Activated naive CD4-positive, alpha-beta T cell treated with anti-CD3 and anti-CD28 coated beads for 36 hours (primary cell): ENCODE data around the gene TPRG1. TPM values are rescaled to one million over a fixed set of nuclear protein-coding genes. Genes with fewer than 3 reads are reported as not detected.

Experiments
- CTCF ChIA-PET: fragments of 350-600 bp; sonication (Branson Sonifier 250); formaldehyde crosslinking; loops from one replicate; lab custom pipeline; 2021; ENCODE audit warnings: antibody characterized with exemption; lab: Charles Lee
- DNase-seq: peaks from one replicate; pipeline ENCODE4 v3.0.0-alpha.2; 2020
- H3K27ac Mint-ChIP-seq: one replicate; pipeline ENCODE4 v1.8.0; 2021; ENCODE audit warnings: mild to moderate bottlenecking, mixed read lengths
- H3K27me3 Mint-ChIP-seq: one replicate; pipeline ENCODE4 v1.8.0; 2021; ENCODE audit warnings: low read depth, mixed read lengths
- H3K36me3 Mint-ChIP-seq: one replicate; pipeline ENCODE4 v1.8.0; 2021; ENCODE audit warnings: low read depth, mixed read lengths
- H3K4me1 Mint-ChIP-seq: one replicate; pipeline ENCODE4 v1.8.0; 2021; ENCODE audit warnings: low read depth, mixed read lengths
- H3K4me3 Mint-ChIP-seq: one replicate; pipeline ENCODE4 v1.8.0; 2021; ENCODE audit warnings: mild to moderate bottlenecking, moderate library complexity, mixed read lengths
- H3K9me3 Mint-ChIP-seq: one replicate; pipeline ENCODE4 v1.8.0; 2021; ENCODE audit warnings: mixed read lengths
- intact Hi-C: fragments of 100-400 bp; cut with micrococcal nuclease; formaldehyde crosslinking; loops from one replicate; pipeline ENCODE4 v1.15.1; 2023
- total RNA-seq, 2 experiments: library from RNA; stranded (reverse); gene quantifications; one replicate each; pipeline ENCODE4 v1.2.3, GENCODE V29; 2021

Gene TPRG1
- total RNA-seq, 2 experiments from 2014 or later = 0.55 to 1.0 TPM

DNA sequence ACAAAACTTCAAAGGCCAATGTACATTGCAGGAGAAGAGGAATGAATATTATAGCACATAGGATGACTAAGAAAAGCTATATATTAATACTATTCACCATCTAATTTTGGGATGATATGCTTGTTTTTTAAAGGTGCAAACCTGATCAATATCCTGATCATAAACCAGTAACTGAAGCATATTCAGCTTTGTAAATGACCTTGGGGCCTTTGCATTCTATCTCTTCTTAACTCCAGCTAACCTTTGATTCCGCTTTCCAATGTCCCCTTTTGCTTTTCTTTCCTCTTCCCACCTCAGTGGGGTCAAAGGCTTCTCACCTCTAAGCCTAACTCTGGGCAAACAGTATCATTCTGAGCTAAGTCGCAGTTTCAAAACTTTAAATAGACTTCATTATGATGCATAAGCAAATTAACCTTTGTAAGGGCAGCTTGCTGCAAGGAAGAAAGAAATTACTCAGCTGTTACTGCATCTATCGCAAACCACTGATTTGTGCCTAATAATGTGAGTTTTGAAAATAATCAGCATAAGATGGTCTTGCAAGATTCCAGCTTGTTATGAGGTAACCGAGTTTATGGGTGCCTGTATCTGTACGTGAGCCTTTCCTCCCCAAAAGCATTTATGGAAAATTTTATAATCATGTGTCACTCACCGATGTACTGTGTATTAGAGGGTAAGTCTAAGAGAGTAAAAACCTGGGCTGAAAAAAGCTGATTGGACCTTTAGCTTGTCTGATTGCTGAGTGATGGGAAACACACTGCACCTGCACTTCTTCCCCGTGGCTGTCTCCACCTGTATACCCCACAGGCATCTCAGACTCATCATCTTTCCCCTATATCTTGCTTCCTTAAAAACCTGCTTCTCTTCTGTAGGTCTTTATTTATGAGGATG, 116.8 kb downstream of the TPRG1 start:
- no peaks in the 10 kb centered on the region for H3K27me3 Mint-ChIP-seq
- no peak overlapping the region for H3K4me3 Mint-ChIP-seq
- peak overlapping the region; percentile 46 for H3K27ac Mint-ChIP-seq
- H3K9me3 Mint-ChIP-seq = no peaks in the 10 kb centered on the region
- DNase-seq = no peak
- peaks cover 34% of the 10 kb centered on the region for H3K4me1 Mint-ChIP-seq
- H3K36me3 Mint-ChIP-seq = no peaks in the 10 kb centered on the region
- CTCF ChIA-PET = interaction anchor here (0.6 to 1.5 kb wide), 7 partner anchors 8 to 45 kb away, joined by 3 to 6 read pairs (median 4); no protein-coding TSS in a partner anchor
- intact Hi-C loops = loop anchor here (1.0 to 5.0 kb wide), 5 partner anchors 11 to 371 kb away; no protein-coding TSS in a partner anchor

DNA sequence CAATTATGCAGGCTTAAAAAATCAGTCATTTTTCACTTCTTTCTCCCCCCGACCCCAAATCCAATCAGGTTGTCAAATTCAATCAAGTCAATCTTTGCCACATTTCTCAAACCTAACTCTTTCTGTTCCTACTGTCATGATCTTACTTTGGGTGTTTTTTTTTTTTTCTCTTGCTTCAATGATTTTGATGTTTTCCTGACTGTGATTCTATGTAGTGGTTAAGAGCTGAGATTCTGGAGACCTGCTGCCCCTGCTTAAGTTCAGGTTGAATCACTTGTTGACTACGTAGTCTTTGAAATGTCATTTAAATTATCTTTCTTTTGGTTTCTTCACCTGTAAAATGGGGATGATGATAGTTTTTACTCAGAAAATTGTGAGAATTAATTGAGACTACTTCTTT, 117.5 kb downstream of the TPRG1 start:
- Mint-ChIP-seq H3K4me1 (peaks cover 34% of the 10 kb centered on the region), H3K27ac (peak overlapping the region; percentile 46), H3K9me3 (no peaks in the 10 kb centered on the region), H3K4me3 (no peak overlapping the region), H3K36me3 (no peaks in the 10 kb centered on the region), H3K27me3 (no peaks in the 10 kb centered on the region)
- intact Hi-C loops = loop anchor here (5.0 kb wide), 1 partner anchor 372 kb away; no protein-coding TSS in a partner anchor
- DNase-seq = no peak
- CTCF ChIA-PET = interaction anchor here (0.6 to 1.5 kb wide), 3 partner anchors 9 to 62 kb away, joined by 3 to 6 read pairs (median 5); no protein-coding TSS in a partner anchor

DNA sequence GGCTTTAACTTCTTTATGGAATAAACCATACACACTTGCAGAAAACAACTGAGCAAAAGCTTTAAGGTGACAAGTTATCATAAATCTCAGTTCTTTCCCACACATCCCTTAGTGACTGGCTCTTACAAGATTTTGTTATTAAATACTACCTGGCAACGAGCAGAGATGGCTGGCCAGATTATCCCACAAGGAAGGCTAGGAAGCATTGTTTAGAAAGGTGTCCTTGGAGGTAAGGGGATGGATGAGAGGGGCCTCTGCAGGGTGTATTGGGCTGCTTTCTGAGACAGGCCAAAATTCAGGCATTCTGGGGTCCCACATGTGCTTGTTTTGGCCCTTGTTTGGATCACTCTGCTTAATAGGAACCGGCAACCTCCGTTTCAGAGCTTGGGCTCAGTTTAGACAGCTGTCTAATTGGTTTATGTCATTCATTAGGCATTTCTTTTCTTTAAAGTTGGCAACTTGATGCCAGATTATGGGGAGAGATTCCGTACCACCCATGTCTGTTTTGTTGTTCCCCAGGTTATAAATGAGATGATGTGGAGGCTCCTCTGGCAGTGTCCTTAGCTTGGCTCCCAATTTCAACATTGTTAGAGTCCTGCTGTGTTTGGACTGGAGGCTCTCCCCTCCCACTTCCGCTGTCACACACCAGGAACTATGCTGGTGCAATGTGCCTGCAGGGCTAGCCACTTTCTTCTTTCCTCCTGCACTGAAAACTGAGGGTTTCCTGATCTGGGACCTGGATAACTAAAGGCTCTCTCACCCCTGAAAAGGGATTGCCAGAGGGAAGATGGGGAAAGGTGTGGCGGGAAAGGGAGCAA, 121.1 kb downstream of the TPRG1 start:
- Mint-ChIP-seq H3K4me3 (no peak overlapping the region), H3K4me1 (peaks cover 26% of the 10 kb centered on the region), H3K9me3 (no peaks in the 10 kb centered on the region), H3K36me3 (no peaks in the 10 kb centered on the region), H3K27ac (no peak overlapping the region), H3K27me3 (no peaks in the 10 kb centered on the region)
- CTCF ChIA-PET = interaction anchor here (1.3 kb wide), 1 partner anchor 12 kb away, joined by 3 read pairs; no protein-coding TSS in a partner anchor
- no peak for DNase-seq
- intact Hi-C loops = no loop called here

GRCh38 chr3:189294649-189295048, 122.9 kb downstream of the TPRG1 start:
- no peaks in the 10 kb centered on the region for H3K9me3 Mint-ChIP-seq
- no peak overlapping the region for H3K27ac Mint-ChIP-seq
- intact Hi-C loops = no loop called here
- H3K27me3 Mint-ChIP-seq = no peaks in the 10 kb centered on the region
- no peak for DNase-seq
- peaks cover 30% of the 10 kb centered on the region for H3K4me1 Mint-ChIP-seq
- no peaks in the 10 kb centered on the region for H3K36me3 Mint-ChIP-seq
- CTCF ChIA-PET = no interaction called here
- no peak overlapping the region for H3K4me3 Mint-ChIP-seq

- intact Hi-C loops = no loop called here
- no peaks in the 10 kb centered on the region for H3K36me3 Mint-ChIP-seq
- no peaks in the 10 kb centered on the region for H3K27me3 Mint-ChIP-seq
- H3K27ac Mint-ChIP-seq = no peak overlapping the region
- no peak for DNase-seq
- H3K4me1 Mint-ChIP-seq = peaks cover 33% of the 10 kb centered on the region
- H3K9me3 Mint-ChIP-seq = no peaks in the 10 kb centered on the region
- CTCF ChIA-PET = no interaction called here
- H3K4me3 Mint-ChIP-seq = no peak overlapping the region
Measured at GRCh38 chr3:189295089-189295488, 123.3 kb downstream of the TPRG1 start.

DNA sequence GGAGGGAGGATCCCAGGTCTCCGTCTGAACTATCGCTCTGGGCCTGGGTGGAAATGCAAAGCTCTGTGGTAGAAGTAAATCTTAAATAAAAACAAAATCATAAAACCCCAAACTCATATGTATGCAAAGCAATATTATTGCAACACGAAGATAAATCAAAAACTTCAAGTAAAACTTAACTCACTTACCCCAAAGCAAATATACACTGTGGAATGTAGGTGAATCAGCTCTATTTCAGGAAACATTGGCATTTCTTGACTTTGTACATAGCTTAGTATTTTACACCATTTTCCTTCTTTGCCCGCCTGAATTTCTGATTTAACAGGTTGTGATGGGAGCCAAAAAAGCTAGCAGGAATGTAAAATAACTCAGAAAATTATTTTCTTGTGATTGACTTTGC, 126.2 kb downstream of the TPRG1 start:
- CTCF ChIA-PET = interaction anchor here (0.6 to 1.1 kb wide), 4 partner anchors 9 to 659 kb away, joined by 3 to 4 read pairs (median 3); no protein-coding TSS in a partner anchor
- intact Hi-C loops = no loop called here
- H3K4me1 Mint-ChIP-seq = peaks cover 40% of the 10 kb centered on the region
- H3K9me3 Mint-ChIP-seq = no peaks in the 10 kb centered on the region
- H3K36me3 Mint-ChIP-seq = no peaks in the 10 kb centered on the region
- DNase-seq = no peak
- no peak overlapping the region for H3K4me3 Mint-ChIP-seq
- no peak overlapping the region for H3K27ac Mint-ChIP-seq
- no peaks in the 10 kb centered on the region for H3K27me3 Mint-ChIP-seq

DNA sequence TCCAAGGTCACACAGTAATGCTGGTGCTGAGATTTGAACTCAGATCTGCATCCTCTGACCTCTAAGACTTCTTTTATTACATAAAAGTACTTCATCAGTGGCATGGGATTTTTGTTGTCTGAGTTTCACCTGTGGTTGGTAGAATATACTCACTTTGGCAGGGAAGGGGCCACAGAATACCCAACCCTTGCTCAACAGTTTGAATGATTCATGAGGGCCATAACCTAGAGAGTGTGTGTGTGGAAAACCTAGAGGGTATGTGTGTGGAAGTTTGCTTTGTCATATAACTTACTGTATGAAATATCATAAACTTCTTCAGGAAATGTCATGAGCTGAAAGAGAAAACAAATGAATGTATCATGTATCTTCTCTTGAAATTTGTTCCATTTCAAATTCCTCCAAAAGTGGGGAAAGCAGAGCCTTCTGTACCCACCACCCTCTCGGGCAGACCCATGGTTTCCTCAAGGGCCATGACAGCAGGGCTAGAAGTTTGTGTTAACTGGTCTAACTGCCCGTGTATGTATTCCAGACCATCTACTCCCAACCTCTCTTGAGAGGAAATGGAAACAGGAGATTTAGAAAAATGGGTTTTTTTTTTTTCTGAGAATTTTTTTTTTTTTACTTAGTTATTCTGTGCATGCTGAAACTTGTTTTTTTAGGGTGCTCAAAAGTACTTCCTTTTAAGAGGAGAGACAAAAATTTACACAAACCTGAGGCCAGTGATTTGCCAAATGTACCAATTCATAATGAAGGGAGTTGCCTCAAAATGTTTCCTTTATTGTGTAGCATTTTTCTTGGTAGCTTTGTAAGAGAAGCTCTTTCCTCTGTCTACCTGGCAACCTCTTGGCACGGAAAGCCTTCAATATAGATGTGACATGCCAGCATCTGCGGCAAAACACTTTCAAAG, 127.0 kb downstream of the TPRG1 start:
- peak overlapping the region; percentile 39 for H3K27ac Mint-ChIP-seq
- peak; percentile 48 for DNase-seq
- no peaks in the 10 kb centered on the region for H3K27me3 Mint-ChIP-seq
- no peaks in the 10 kb centered on the region for H3K9me3 Mint-ChIP-seq
- peaks cover 43% of the 10 kb centered on the region for H3K4me1 Mint-ChIP-seq
- CTCF ChIA-PET = interaction anchor here (0.6 to 1.0 kb wide), 4 partner anchors 10 to 658 kb away, joined by 3 to 5 read pairs (median 3); no protein-coding TSS in a partner anchor
- H3K4me3 Mint-ChIP-seq = no peak overlapping the region
- no peaks in the 10 kb centered on the region for H3K36me3 Mint-ChIP-seq
- intact Hi-C loops = no loop called here

DNA sequence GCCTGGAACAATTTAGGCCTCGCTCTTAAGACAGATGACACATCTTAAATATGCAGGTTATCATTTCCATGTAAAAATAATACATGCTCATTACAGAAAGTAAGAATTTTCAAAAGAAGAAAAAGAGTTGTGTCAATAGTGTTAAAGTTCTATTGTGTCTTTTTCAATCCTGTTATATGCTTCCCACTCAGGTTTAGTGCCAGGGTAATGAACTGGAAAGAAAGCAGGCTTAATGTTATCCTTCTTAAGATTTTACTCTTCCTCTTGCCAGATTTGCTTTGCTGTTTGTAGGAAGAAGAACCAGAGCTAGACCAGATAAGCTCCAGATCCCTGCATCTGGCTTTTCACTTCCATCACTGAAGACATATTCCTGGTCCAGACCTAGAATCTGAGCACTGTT, 128.6 kb downstream of the TPRG1 start:
- CTCF ChIA-PET = interaction anchor here (0.6 to 1.0 kb wide), 2 partner anchors 15 to 55 kb away, joined by 3 read pairs; no protein-coding TSS in a partner anchor
- H3K27me3 Mint-ChIP-seq = no peaks in the 10 kb centered on the region
- intact Hi-C loops = loop anchor here (10.0 kb wide), 2 partner anchors 1024 to 1214 kb away; partner anchors contain the start of genes CLDN1 and IL1RAP

DNA sequence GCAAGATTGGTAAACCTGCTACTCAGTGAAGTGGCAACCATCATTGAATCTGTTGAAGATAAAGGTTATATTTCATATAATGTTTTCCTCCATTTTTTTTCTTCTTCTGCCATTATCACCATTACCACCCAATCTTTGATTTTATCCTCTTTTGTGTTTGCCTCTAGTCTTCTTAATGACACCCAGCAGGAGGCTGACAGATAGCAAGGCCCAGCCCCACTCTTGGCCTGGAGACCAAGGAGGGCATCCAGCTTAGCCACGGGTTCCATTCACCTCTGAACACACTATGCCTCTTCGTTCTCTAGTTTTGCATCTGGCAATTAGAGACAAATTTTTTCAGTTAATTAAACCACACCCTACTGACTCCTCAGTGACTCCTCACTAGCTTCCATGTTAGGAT, 129.7 kb downstream of the TPRG1 start:
- Mint-ChIP-seq H3K36me3 (no peaks in the 10 kb centered on the region), H3K4me3 (no peak overlapping the region), H3K27me3 (no peaks in the 10 kb centered on the region), H3K9me3 (no peaks in the 10 kb centered on the region), H3K27ac (no peak overlapping the region), H3K4me1 (peaks cover 63% of the 10 kb centered on the region)
- DNase-seq = no peak
- CTCF ChIA-PET = interaction anchor here (0.7 to 1.1 kb wide), 2 partner anchors 29 to 38 kb away, joined by 3 to 4 read pairs; no protein-coding TSS in a partner anchor
- intact Hi-C loops = loop anchor here (10.0 kb wide), 2 partner anchors 1023 to 1213 kb away; partner anchors contain the start of genes CLDN1 and IL1RAP

More for the DNA sequence above, 128.6 kb downstream of the TPRG1 start:
- Mint-ChIP-seq H3K4me3 (no peak overlapping the region), H3K27ac (no peak overlapping the region), H3K9me3 (no peaks in the 10 kb centered on the region), H3K36me3 (no peaks in the 10 kb centered on the region), H3K4me1 (peaks cover 57% of the 10 kb centered on the region)
- no peak for DNase-seq

DNA sequence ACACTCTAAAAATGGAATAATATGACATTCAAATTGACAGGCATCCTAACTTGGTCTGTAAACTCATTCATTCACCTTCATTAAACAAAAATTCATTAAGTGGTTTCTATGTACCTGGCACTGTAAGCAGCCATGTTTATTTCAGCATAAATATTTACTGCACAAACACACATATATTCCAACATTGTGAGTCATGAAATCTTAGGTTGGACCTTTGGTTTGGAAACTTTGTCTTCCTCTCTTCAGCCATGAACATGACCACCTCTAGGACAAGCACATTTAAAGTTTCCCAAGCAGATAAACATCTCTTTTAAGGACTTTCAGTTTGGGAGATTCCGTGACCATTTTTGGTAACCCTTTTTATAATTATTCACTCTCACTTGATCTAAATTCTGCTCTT, 131.8 kb downstream of the TPRG1 start:
- no peaks in the 10 kb centered on the region for H3K27me3 Mint-ChIP-seq
- intact Hi-C loops = loop anchor here (10.0 kb wide), 2 partner anchors 1021 to 1211 kb away; partner anchors contain the start of genes CLDN1 and IL1RAP
- no peak for DNase-seq
- no peaks in the 10 kb centered on the region for H3K36me3 Mint-ChIP-seq
- peaks cover 67% of the 10 kb centered on the region for H3K4me1 Mint-ChIP-seq
- no peak overlapping the region for H3K27ac Mint-ChIP-seq
- H3K4me3 Mint-ChIP-seq = no peak overlapping the region
- CTCF ChIA-PET = no interaction called here
- H3K9me3 Mint-ChIP-seq = no peaks in the 10 kb centered on the region
